IMR-90 (cell line): ENCODE measurements around the gene TTC16. TPM values are rescaled to one million over a fixed set of nuclear protein-coding genes. Genes with fewer than 3 reads are reported as not detected.
A peak's percentile ranks its signal among the peaks of the same experiment; 100 is the strongest.

Experiments used
- ATAC-seq: fragments of 200-7000 bp; cut with Tn5 transposase; 2 replicates; pipeline ENCODE4 v1.9.1; 2020; ENCODE audit warnings: low read depth, mild to moderate bottlenecking, moderate library complexity
- BruUV-seq: library from RNA; stranded (reverse); fragments of 400-500 nt; replicated peaks from 2 replicates; lab custom pipeline; 2021; lab: Mats Ljungman, UMichigan
- CTCF ChIA-PET: fragments of 300-600 bp; formaldehyde crosslinking; extraction: SDS; loops from one replicate; lab custom pipeline; 2021; ENCODE audit warnings: antibody characterized with exemption; lab: Yijun Ruan, JAX
- POLR2A ChIA-PET: fragments of 300-600 bp; sonication (Branson Sonifier 250); formaldehyde crosslinking; loops from one replicate; lab custom pipeline; 2022; ENCODE audit warnings: antibody characterized with exemption; ENCODE audit not compliant: unreplicated experiment; lab: Charles Lee
- DNase-seq: peaks from one replicate; pipeline ENCODE4 v3.0.0; 2013
- H2AFZ ChIP-seq: replicated peaks from 2 replicates; pipeline ENCODE3; 2013; ENCODE audit warnings: low read length, mild to moderate bottlenecking; ENCODE audit not compliant: poor library complexity
- H2AK5ac ChIP-seq: 2 replicates; pipeline ENCODE4 v1.6.1; 2013; ENCODE audit warnings: low read depth, low read length, inconsistent platforms
- H2AK9ac ChIP-seq: replicated peaks from 2 replicates; pipeline ENCODE3; 2013; ENCODE audit warnings: mild to moderate bottlenecking, low read depth, low read length, moderate library complexity; ENCODE audit not compliant: poor library complexity
- H2BK120ac ChIP-seq: 2 replicates; pipeline ENCODE4 v1.6.1; 2013; ENCODE audit warnings: low read depth, low read length, inconsistent platforms
- H2BK15ac ChIP-seq: 3 replicates; pipeline ENCODE4 v1.6.1; 2013; ENCODE audit warnings: low read depth, low read length, inconsistent platforms
- H2BK20ac ChIP-seq: 2 replicates; pipeline ENCODE4 v1.6.1; 2013; ENCODE audit warnings: low read depth, mild to moderate bottlenecking, inconsistent platforms, low read length, moderate library complexity
- H2BK5ac ChIP-seq: 2 replicates; pipeline ENCODE4 v1.6.1; 2013; ENCODE audit warnings: mild to moderate bottlenecking, low read depth, low read length, inconsistent platforms; ENCODE audit not compliant: poor library complexity, severe bottlenecking
- H3K14ac ChIP-seq: replicated peaks from 2 replicates; pipeline ENCODE4 v1.6.1; 2013; ENCODE audit warnings: low read depth, low read length, inconsistent platforms
- H3K18ac ChIP-seq: 2 replicates; pipeline ENCODE4 v1.6.1; 2013; ENCODE audit warnings: low read depth, low read length, control low read depth
- H3K23ac ChIP-seq: 2 replicates; pipeline ENCODE4 v1.6.1; 2013; ENCODE audit warnings: low read depth, low read length, inconsistent platforms
- H3K27ac ChIP-seq: 2 replicates; pipeline ENCODE4 v1.5.1; 2013; ENCODE audit warnings: mild to moderate bottlenecking, control low read depth, low read length; ENCODE audit not compliant: insufficient read depth
- H3K27me3 ChIP-seq: 2 replicates; pipeline ENCODE4 v1.6.1; 2013; ENCODE audit warnings: low read length; ENCODE audit not compliant: control insufficient read depth, insufficient read depth
- H3K36me3 ChIP-seq: 2 replicates; pipeline ENCODE4 v1.6.1; 2013; ENCODE audit warnings: low read length, mixed read lengths; ENCODE audit not compliant: control insufficient read depth, insufficient read depth
- H3K4ac ChIP-seq: 2 replicates; pipeline ENCODE4 v1.6.1; 2013; ENCODE audit warnings: low read depth, low read length, inconsistent platforms
- H3K4me1 ChIP-seq: 2 replicates; pipeline ENCODE4 v1.6.1; 2013; ENCODE audit warnings: low read length, mixed read lengths; ENCODE audit not compliant: control insufficient read depth, insufficient read depth
- H3K4me2 ChIP-seq: 2 replicates; pipeline ENCODE4 v1.6.1; 2013; ENCODE audit warnings: low read depth, mild to moderate bottlenecking, control low read depth, low read length, moderate library complexity
- H3K4me3 ChIP-seq: 2 replicates; pipeline ENCODE4 v1.5.1; 2013; ENCODE audit warnings: low read depth, mild to moderate bottlenecking, control low read depth, low read length, moderate library complexity; ENCODE audit not compliant: insufficient read depth
- H3K56ac ChIP-seq: 2 replicates; pipeline ENCODE4 v1.6.1; 2013; ENCODE audit warnings: low read length, inconsistent platforms; ENCODE audit not compliant: insufficient read depth; ENCODE audit errors: extremely low read depth
- H3K79me1 ChIP-seq, 2 experiments: 2 replicates each; pipeline ENCODE4 v1.6.1; 2013; ENCODE audit warnings: low read length in 2 of 2, inconsistent platforms in 1 of 2, low read depth in 1 of 2
- H3K9ac ChIP-seq: 2 replicates; pipeline ENCODE4 v1.6.1; 2013; ENCODE audit warnings: low read depth, low read length, control low read depth
- H3K9me1 ChIP-seq: 2 replicates; pipeline ENCODE4 v1.6.1; 2013; ENCODE audit warnings: low read length, inconsistent platforms; ENCODE audit not compliant: insufficient read depth
- H3K9me3 ChIP-seq: 2 replicates; pipeline ENCODE4 v1.6.1; 2013; ENCODE audit warnings: low read length; ENCODE audit not compliant: control insufficient read depth, insufficient read depth
- H4K20me1 ChIP-seq: 2 replicates; pipeline ENCODE4 v1.6.1; 2013; ENCODE audit warnings: low read length, inconsistent platforms; ENCODE audit not compliant: insufficient read depth
- H4K5ac ChIP-seq: 2 replicates; pipeline ENCODE4 v1.6.1; 2013; ENCODE audit warnings: mild to moderate bottlenecking, low read depth, low read length, control low read depth
- H4K8ac ChIP-seq, 2 experiments: 2 replicates each; pipeline ENCODE4 v1.6.1; 2013; ENCODE audit warnings: low read depth in 2 of 2, low read length in 2 of 2, control low read depth in 1 of 2, inconsistent platforms in 1 of 2
- H4K91ac ChIP-seq: 2 replicates; pipeline ENCODE4 v1.6.1; 2013; ENCODE audit warnings: low read depth, low read length, inconsistent platforms; ENCODE audit not compliant: insufficient read depth
- BHLHE40 ChIP-seq: fragments of 150-350 bp; IDR thresholded peaks from 2 replicates; pipeline ENCODE4 v1.6.1; 2016; ENCODE audit warnings: mild to moderate bottlenecking, low read depth, low read length
- CEBPB ChIP-seq: IDR thresholded peaks from 2 replicates; pipeline ENCODE4 v1.6.1; 2012; ENCODE audit warnings: low read depth, low read length, improper control_type of control experiment
- CHD1 ChIP-seq: IDR thresholded peaks from 2 replicates; pipeline ENCODE4 v1.6.1; 2012; ENCODE audit warnings: low read depth, low read length, improper control_type of control experiment
- CTCF ChIP-seq: conservative IDR thresholded peaks from 2 replicates; pipeline ENCODE4 v1.5.1; 2012; ENCODE audit warnings: mild to moderate bottlenecking, low read depth, low read length, improper control_type of control experiment
- ELK1 ChIP-seq: fragments of 150-350 bp; IDR thresholded peaks from 2 replicates; pipeline ENCODE4 v1.6.1; 2016; ENCODE audit warnings: low read depth, mild to moderate bottlenecking, low read length, moderate library complexity, borderline replicate concordance
- FOS ChIP-seq: fragments of 150-350 bp; IDR thresholded peaks from 2 replicates; pipeline ENCODE4 v1.6.1; 2016; ENCODE audit warnings: low read depth, low read length
- MAFK ChIP-seq: IDR thresholded peaks from 2 replicates; pipeline ENCODE4 v1.6.1; 2012; ENCODE audit warnings: low read depth, low read length, improper control_type of control experiment
- MXI1 ChIP-seq: IDR thresholded peaks from 2 replicates; pipeline ENCODE4 v1.6.1; 2012; ENCODE audit warnings: low read depth, mild to moderate bottlenecking, low read length, moderate library complexity, borderline replicate concordance
- NFE2L2 ChIP-seq: fragments of 150-350 bp; IDR thresholded peaks from 2 replicates; pipeline ENCODE4 v1.6.1; 2016; ENCODE audit warnings: low read depth, mild to moderate bottlenecking, low read length
- POLR2A ChIP-seq: IDR thresholded peaks from 2 replicates; pipeline ENCODE4 v1.6.1; 2012; ENCODE audit warnings: mild to moderate bottlenecking, low read depth, low read length
- RAD21 ChIP-seq: IDR thresholded peaks from 2 replicates; pipeline ENCODE4 v1.6.1; 2012; ENCODE audit warnings: low read length, improper control_type of control experiment
- RCOR1 ChIP-seq: IDR thresholded peaks from 2 replicates; pipeline ENCODE4 v1.6.1; 2012; ENCODE audit warnings: mild to moderate bottlenecking, low read length, improper control_type of control experiment; ENCODE audit not compliant: insufficient replicate concordance
- RFX5 ChIP-seq: IDR thresholded peaks from 2 replicates; pipeline ENCODE4 v1.8.0; 2012; ENCODE audit warnings: low read depth, mild to moderate bottlenecking, low read length, moderate library complexity
- SMC3 ChIP-seq: fragments of 150-350 bp; IDR thresholded peaks from 2 replicates; pipeline ENCODE4 v1.6.1; 2016; ENCODE audit warnings: low read depth, mild to moderate bottlenecking, antibody characterized with exemption, low read length, moderate library complexity
- USF2 ChIP-seq: fragments of 150-350 bp; IDR thresholded peaks from 2 replicates; pipeline ENCODE4 v1.6.1; 2017; ENCODE audit warnings: mild to moderate bottlenecking, antibody characterized with exemption, low read length, low read depth
- WGBS, 2 experiments: methylation state at CpG; one replicate each; pipeline versions ENCODE4 v1.1.5 to v1.1.7; 2013; ENCODE audit warnings: missing lambda C conversion rate in 2 of 2; ENCODE audit not compliant: insufficient read length in 1 of 2; ENCODE audit errors: extremely low coverage in 2 of 2; 5-methylcytosine and 5-hydroxymethylcytosine counted together
- dilution Hi-C: fragments of 300-500 bp; cut with HindIII; formaldehyde crosslinking; loops from one replicate; pipeline ENCODE4 v1.14.3; 2018; ENCODE audit warnings: low sequenced_read_pairs; ENCODE audit not compliant: unreplicated experiment
- in situ Hi-C: fragments of 300-500 bp; cut with MboI; formaldehyde crosslinking; loops from 3 replicates; pipeline ENCODE4 v1.14.3; 2019; ENCODE audit warnings: low sequenced_read_pairs, inconsistent platforms, mixed read lengths
- intact Hi-C: fragments of 100-400 bp; cut with micrococcal nuclease; formaldehyde crosslinking; loops from 2 replicates; pipeline ENCODE4 v1.10.0; 2022
- polyA plus RNA-seq, 3 experiments: library from polyadenylated mRNA; depleted of rRNA; stranded (reverse); fragments of >200 nt; gene quantifications; 2 replicates each; pipeline ENCODE4 v1.2.3, GENCODE V29; 2012; ENCODE audit warnings: low replicate concordance in 1 of 3
- total RNA-seq: library from RNA; depleted of rRNA; stranded (reverse); fragments of >200 nt; gene quantifications from 2 replicates; pipeline ENCODE4 v1.2.3, GENCODE V29; 2012

The TTC16 gene
- total and polyA plus RNA-seq, 2 of the 4 experiments (the other 2 are of a cell fraction) = 0.02 TPM; not detected in 1

- no peak within 1 kb of the TSS for H3K9ac ChIP-seq
- no peaks in the 10 kb centered on the region for H3K9me1 ChIP-seq
- no peak within 1 kb of the TSS for H3K18ac ChIP-seq
- intact Hi-C loops = no loop called here
- H3K79me1 ChIP-seq = no peaks in the 10 kb centered on the region
- no peak within 1 kb of the TSS for H4K91ac ChIP-seq
- no peak within 1 kb of the TSS for H2BK120ac ChIP-seq
- in situ Hi-C loops = no loop called here
- peaks cover 11% of the 10 kb centered on the region for H3K27me3 ChIP-seq
- no peaks in the 10 kb centered on the region for H3K4me1 ChIP-seq
- no peaks in the 10 kb centered on the region for H3K9me3 ChIP-seq
- H3K23ac ChIP-seq = no peak within 1 kb of the TSS
- H2AFZ ChIP-seq = peak within 1 kb of the TSS; percentile 32
- H2BK20ac ChIP-seq = no peak within 1 kb of the TSS
- H4K5ac ChIP-seq = no peak within 1 kb of the TSS
- no peak within 1 kb of the TSS for H2AK9ac ChIP-seq
- ATAC-seq (no peak), DNase-seq (no peak)
- WGBS, 2 experiments = 47% methylated on average over 3 of the region's 13 CpGs; no CpG with 5 or more reads in 1 of the 2 experiments
- no peak within 1 kb of the TSS for H3K4me2 ChIP-seq
- dilution Hi-C loops = no loop called here
- no TSS peak for BruUV-seq
- no peak within 1 kb of the TSS for H3K27ac ChIP-seq
- H2BK15ac ChIP-seq = no peak within 1 kb of the TSS
- H2BK5ac ChIP-seq = no peak within 1 kb of the TSS
- H4K8ac ChIP-seq = no peak within 1 kb of the TSS
- ChIA-PET CTCF (no interaction called here), POLR2A (no interaction called here)
- H2AK5ac ChIP-seq = no peak within 1 kb of the TSS
- H3K14ac ChIP-seq = no peak within 1 kb of the TSS
- H3K56ac ChIP-seq = no peak within 1 kb of the TSS
- no peak within 1 kb of the TSS for H3K4ac ChIP-seq
- H3K4me3 ChIP-seq = no peak within 1 kb of the TSS
- no peaks in the 10 kb centered on the region for H3K36me3 ChIP-seq
- H4K20me1 ChIP-seq = no peaks in the 10 kb centered on the region
- TF ChIP-seq CTCF (no peak), SMC3 (no peak), RAD21 (no peak), RCOR1 (no peak), MXI1 (no peak), MAFK (no peak), ELK1 (no peak), NFE2L2 (no peak), CHD1 (no peak), CEBPB (no peak), BHLHE40 (no peak), FOS (no peak), RFX5 (no peak), POLR2A (no peak), USF2 (no peak)
Observed at GRCh38 chr9:127778280-127779135, 62.6 kb downstream of the TTC16 start, which contains the start of gene SH2D3C. Gene SH2D3C, minus strand, starts transcription at chr9:127778666. Its CDS starts 39 bp downstream, at chr9:127778627.
